DND-41 (cell line): Measurements from ENCODE around the gene TMED6.

Experiments used
- ATAC-seq: fragments of 200-7000 bp; cut with Tn5 transposase; 3 replicates; pipeline ENCODE4 v1.9.1; 2021; ENCODE audit warnings: low read depth; ENCODE audit not compliant: insufficient read depth
- DNase-seq: peaks from one replicate; pipeline ENCODE4 v3.0.0-alpha.2; 2020
- H2AFZ ChIP-seq: 2 replicates; pipeline ENCODE4 v1.6.0; 2012; ENCODE audit warnings: low read depth, low read length
- H3K27ac ChIP-seq: 2 replicates; pipeline ENCODE4 v1.5.1; 2012; ENCODE audit warnings: low read length, inconsistent platforms
- H3K27me3 ChIP-seq: fragments of 200-600 bp; sonication (generic); 2 replicates; pipeline ENCODE4 v1.6.0; 2012; ENCODE audit warnings: low read length, mild to moderate bottlenecking, inconsistent platforms; ENCODE audit not compliant: insufficient read depth, poor library complexity
- H3K36me3 ChIP-seq: 2 replicates; pipeline ENCODE4 v1.5.1; 2012; ENCODE audit warnings: low read length, inconsistent platforms; ENCODE audit not compliant: insufficient read depth
- H3K4me1 ChIP-seq: 2 replicates; pipeline ENCODE4 v1.5.1; 2012; ENCODE audit warnings: mild to moderate bottlenecking, low read length; ENCODE audit not compliant: insufficient read depth
- H3K4me2 ChIP-seq: 2 replicates; pipeline ENCODE4 v1.6.0; 2012; ENCODE audit warnings: mild to moderate bottlenecking, moderate library complexity, low read length, inconsistent platforms; ENCODE audit not compliant: insufficient read depth
- H3K4me3 ChIP-seq, 2 experiments: fragments of 200-600 bp in 1 of 2; shearing (Covaris generic) in 1 of 2; 2 replicates each; pipeline ENCODE4 v1.5.1; 2012 to 2016; ENCODE audit warnings: inconsistent platforms in 2 of 2, low read length in 2 of 2, mild to moderate bottlenecking in 2 of 2, low read depth in 1 of 2, moderate library complexity in 1 of 2
- H3K79me2 ChIP-seq: 2 replicates; pipeline ENCODE4 v1.6.0; 2012; ENCODE audit warnings: low read length, inconsistent platforms; ENCODE audit not compliant: insufficient read depth
- H3K9ac ChIP-seq: 2 replicates; pipeline ENCODE4 v1.6.0; 2012; ENCODE audit warnings: low read depth, mild to moderate bottlenecking, inconsistent platforms, low read length, moderate library complexity
- H3K9me3 ChIP-seq: 2 replicates; pipeline ENCODE4 v1.5.1; 2012; ENCODE audit warnings: low read length, moderate library complexity, mild to moderate bottlenecking, inconsistent platforms; ENCODE audit not compliant: insufficient read depth, severe bottlenecking
- H4K20me1 ChIP-seq: 2 replicates; pipeline ENCODE4 v1.6.0; 2012; ENCODE audit warnings: low read length; ENCODE audit not compliant: insufficient read depth
- EZH2 ChIP-seq: IDR thresholded peaks from 3 replicates; pipeline ENCODE4 v1.6.1; 2012; ENCODE audit warnings: borderline replicate concordance, low read depth, mild to moderate bottlenecking, moderate library complexity, low read length, inconsistent platforms; ENCODE audit not compliant: severe bottlenecking
- TF ChIP-seq, protein P1 (sequence below): IDR thresholded peaks from 2 replicates; pipeline ENCODE4 v1.5.1; 2012; ENCODE audit warnings: borderline replicate concordance, low read length, moderate library complexity, mild to moderate bottlenecking; ENCODE audit not compliant: poor library complexity, severe bottlenecking; ENCODE audit errors: extremely low read depth

The TMED6 gene

DNA sequence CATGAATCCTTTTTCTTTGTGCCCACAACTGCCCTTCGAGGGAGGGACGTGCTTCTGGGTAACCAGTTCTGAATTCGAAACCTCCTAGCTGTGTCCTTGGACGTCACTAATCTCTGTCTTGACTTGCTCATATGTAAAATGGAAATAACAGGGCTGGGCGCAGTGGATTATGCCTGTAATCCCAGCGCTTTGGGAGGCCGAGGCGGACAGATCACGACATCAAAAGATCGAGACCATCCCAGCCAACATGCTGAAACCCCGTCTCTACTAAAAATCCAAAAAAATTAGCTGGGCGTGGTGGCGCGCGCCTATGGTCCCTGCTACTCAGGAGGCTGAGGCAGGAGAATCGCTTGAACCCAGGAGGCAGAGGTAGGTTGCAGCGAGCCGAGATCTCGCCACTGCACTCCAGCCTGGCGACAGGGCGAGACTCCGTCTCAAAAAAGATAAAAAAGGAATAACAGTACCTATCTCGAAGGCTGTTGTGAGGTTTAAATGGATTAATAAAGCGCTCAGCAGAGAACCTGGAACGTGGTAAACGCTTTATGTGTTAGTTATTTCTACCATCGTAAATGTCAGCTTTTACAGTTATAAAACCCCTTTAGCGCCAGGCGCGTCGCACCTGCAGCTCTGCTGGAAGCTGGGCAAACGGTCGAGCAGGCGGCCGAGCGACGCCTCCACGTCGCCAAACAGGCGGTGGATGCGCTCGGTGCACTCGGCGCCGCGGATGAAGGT lies 12.9 kb downstream of the TMED6 start:
- peak overlapping the region; percentile 86 for H2AFZ ChIP-seq
- DNase-seq (peak; percentile 28), ATAC-seq (0 out of 3 replicates have a peak, but pooled peaks have one; percentile 1)
- H3K4me1 ChIP-seq: peaks cover 45% of the 10 kb centered on the region
- peak overlapping the region; percentile 85 for H3K27ac ChIP-seq
- H3K79me2 ChIP-seq: peaks cover 66% of the 10 kb centered on the region
- H3K27me3 ChIP-seq: no peaks in the 10 kb centered on the region
- H3K9me3 ChIP-seq: no peaks in the 10 kb centered on the region
- H3K4me2 ChIP-seq: peak overlapping the region; percentile 96
- no peaks in the 10 kb centered on the region; the same call in 1 of the 2 replicates for H4K20me1 ChIP-seq
- peak overlapping the region; percentile 86 for H3K9ac ChIP-seq
- TF ChIP-seq, protein P1, sequence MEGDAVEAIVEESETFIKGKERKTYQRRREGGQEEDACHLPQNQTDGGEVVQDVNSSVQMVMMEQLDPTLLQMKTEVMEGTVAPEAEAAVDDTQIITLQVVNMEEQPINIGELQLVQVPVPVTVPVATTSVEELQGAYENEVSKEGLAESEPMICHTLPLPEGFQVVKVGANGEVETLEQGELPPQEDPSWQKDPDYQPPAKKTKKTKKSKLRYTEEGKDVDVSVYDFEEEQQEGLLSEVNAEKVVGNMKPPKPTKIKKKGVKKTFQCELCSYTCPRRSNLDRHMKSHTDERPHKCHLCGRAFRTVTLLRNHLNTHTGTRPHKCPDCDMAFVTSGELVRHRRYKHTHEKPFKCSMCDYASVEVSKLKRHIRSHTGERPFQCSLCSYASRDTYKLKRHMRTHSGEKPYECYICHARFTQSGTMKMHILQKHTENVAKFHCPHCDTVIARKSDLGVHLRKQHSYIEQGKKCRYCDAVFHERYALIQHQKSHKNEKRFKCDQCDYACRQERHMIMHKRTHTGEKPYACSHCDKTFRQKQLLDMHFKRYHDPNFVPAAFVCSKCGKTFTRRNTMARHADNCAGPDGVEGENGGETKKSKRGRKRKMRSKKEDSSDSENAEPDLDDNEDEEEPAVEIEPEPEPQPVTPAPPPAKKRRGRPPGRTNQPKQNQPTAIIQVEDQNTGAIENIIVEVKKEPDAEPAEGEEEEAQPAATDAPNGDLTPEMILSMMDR: no peak
- no peak for TF ChIP-seq EZH2
- H3K36me3 ChIP-seq: peaks cover 61% of the 10 kb centered on the region
- H3K4me3 ChIP-seq: peak overlapping the region; percentile 76 to 86

DNA sequence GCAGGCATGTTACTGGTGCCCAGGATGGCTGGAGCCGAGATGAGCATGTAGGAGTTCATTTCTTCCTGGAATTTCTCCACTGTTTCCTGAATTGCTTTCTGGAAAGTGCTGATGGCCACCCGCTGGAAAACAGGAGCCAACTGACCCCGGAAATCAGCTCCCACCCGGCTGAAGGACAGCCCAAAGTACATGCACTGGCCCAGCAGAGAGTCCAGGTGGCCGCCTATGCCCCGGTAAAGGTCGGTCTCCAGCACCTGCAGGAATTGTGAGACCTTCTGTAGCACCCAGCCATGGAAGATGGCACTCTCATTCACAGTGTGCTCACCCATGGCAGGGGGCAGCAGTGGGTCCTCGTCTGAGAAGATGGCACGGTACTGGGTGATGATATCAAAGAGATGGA lies 16.9 kb downstream of the TMED6 start:
- Histone ChIP-seq H3K9me3 (no peaks in the 10 kb centered on the region), H3K4me2 (no peak overlapping the region), H4K20me1 (peaks cover 3% of the 10 kb centered on the region), H2AFZ (no peak overlapping the region), H3K36me3 (peaks cover 48% of the 10 kb centered on the region), H3K27ac (no peak overlapping the region), H3K27me3 (no peaks in the 10 kb centered on the region), H3K4me1 (peaks cover 33% of the 10 kb centered on the region), H3K9ac (no peak overlapping the region), H3K4me3 (no peak overlapping the region), H3K79me2 (peaks cover 53% of the 10 kb centered on the region)
- DNase-seq (no peak), ATAC-seq (no peak)
- TF ChIP-seq EZH2: no peak
- TF ChIP-seq, protein P1: no peak

DNA sequence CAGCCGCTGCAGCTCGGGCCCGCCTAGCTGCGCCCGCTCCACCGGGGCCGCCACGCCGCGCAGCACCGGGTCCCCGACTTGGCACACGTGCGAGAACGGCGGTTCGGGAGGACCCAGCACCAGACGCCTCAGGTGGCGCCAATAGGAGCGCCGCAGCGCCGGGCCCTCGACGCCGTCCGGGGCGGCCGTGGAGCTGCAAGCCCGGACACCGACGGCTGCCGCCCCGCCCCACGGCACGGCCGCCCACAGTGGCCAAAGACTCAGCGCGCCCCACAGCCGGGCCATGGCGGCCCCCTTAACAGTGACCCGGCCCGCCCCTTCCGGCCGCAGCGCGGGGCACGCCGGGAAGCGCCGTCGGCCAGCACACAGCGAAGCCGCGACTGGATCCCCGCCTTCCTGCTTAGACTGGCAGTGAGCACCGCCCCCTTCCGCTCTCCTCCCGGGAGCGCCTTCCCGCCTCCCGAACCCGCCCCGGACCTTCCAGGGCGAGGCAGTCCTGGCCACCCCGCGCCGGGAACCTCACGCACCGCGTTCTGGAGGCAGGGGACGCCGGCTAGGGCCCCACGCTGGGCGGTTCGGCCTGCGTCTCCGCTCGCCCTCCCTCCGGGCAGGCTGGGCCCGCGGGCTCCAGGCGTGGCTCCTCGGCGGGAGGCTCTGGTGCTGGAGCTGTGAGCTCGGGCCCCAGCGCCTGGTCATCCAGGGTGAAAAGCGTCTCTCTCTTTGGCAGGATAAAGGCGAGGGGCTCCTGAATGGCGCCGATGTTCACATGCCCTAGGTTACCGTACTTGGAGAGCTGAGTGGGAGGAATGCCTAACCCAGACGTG lies 21.1 kb downstream of the TMED6 start, which contains the start of gene PDF:
Gene PDF (minus strand): TSS at position 303 of the 824 bp plus-strand sequence. CDS start 18 bp downstream, at position 285.
- H3K27me3 ChIP-seq: no peaks in the 10 kb centered on the region
- ATAC-seq (peak; percentile 95), DNase-seq (peak; percentile 92)
- H4K20me1 ChIP-seq: peaks cover 43% of the 10 kb centered on the region
- H2AFZ ChIP-seq: peak within 1 kb of the TSS; percentile 87
- H3K9me3 ChIP-seq: no peaks in the 10 kb centered on the region
- H3K4me3 ChIP-seq: peak within 1 kb of the TSS; percentile 65 to 89
- peaks cover 68% of the 10 kb centered on the region for H3K79me2 ChIP-seq
- peaks cover 72% of the 10 kb centered on the region for H3K36me3 ChIP-seq
- H3K4me1 ChIP-seq: peaks cover 57% of the 10 kb centered on the region
- peak within 1 kb of the TSS; percentile 93 for H3K27ac ChIP-seq
- H3K9ac ChIP-seq: peak within 1 kb of the TSS; percentile 96
- no peak for TF ChIP-seq EZH2
- TF ChIP-seq, protein P1: peak; percentile 1
- peak within 1 kb of the TSS; percentile 94 for H3K4me2 ChIP-seq
